GM18873 (cell line): ENCODE measurements around the gene ACAD11.
"Not testable (repeated sequence)": the region's sequence is repeated elsewhere in the genome, so short reads cannot be mapped to it uniquely, and the experiment has no call there.

Experiments used
- ATAC-seq: cut with Tn5 transposase; IDR thresholded peaks from one replicate; pipeline ENCODE4 v1.9.1; 2021; ENCODE audit warnings: mild to moderate bottlenecking, moderate library complexity, moderate number of reproducible peaks; ENCODE audit not compliant: unreplicated experiment, low FRiP score

The ACAD11 gene

GRCh38 chr3:132556508-132557159 is 103.0 kb downstream of the ACAD11 start:
- no peak for ATAC-seq

GRCh38 chr3:132556036-132556386 is 103.6 kb downstream of the ACAD11 start:
- ATAC-seq = not testable (repeated sequence)

- no peak for ATAC-seq
These were observed 104.1 kb downstream of the ACAD11 start for GRCh38 chr3:132555306-132556035.

GRCh38 chr3:132554437-132554836 is 105.2 kb downstream of the ACAD11 start:
- no peak for ATAC-seq

- no peak for ATAC-seq
These were observed 105.8 kb downstream of the ACAD11 start for GRCh38 chr3:132553826-132554225.

- ATAC-seq = no peak
These were observed 108.9 kb downstream of the ACAD11 start for GRCh38 chr3:132550579-132551305.

- peak; percentile 47 for ATAC-seq
These were observed 109.6 kb downstream of the ACAD11 start for GRCh38 chr3:132549890-132550578.

- ATAC-seq = no peak
These were observed 110.4 kb downstream of the ACAD11 start for GRCh38 chr3:132549169-132549568.

GRCh38 chr3:132545471-132545870 is 114.1 kb downstream of the ACAD11 start:
- no peak for ATAC-seq

GRCh38 chr3:132544130-132544529 is 115.5 kb downstream of the ACAD11 start:
- ATAC-seq = no peak

- no peak for ATAC-seq
These were observed 116.4 kb downstream of the ACAD11 start for GRCh38 chr3:132543011-132543739.

GRCh38 chr3:132542577-132542976 is 117.0 kb downstream of the ACAD11 start:
- no peak for ATAC-seq

- ATAC-seq = no peak
These were observed 119.9 kb downstream of the ACAD11 start for GRCh38 chr3:132539681-132540080.

- no peak for ATAC-seq
These were observed 121.5 kb downstream of the ACAD11 start for GRCh38 chr3:132538072-132538471.

- no peak for ATAC-seq
These were observed 122.3 kb downstream of the ACAD11 start for GRCh38 chr3:132537297-132537696.

- no peak for ATAC-seq
These were observed 123.0 kb downstream of the ACAD11 start for GRCh38 chr3:132536442-132537153.

GRCh38 chr3:132535575-132536441 is 123.8 kb downstream of the ACAD11 start:
- no peak for ATAC-seq

- ATAC-seq = no peak
These were observed 129.0 kb downstream of the ACAD11 start for GRCh38 chr3:132530624-132531023.

- ATAC-seq = no peak
These were observed 137.3 kb downstream of the ACAD11 start for GRCh38 chr3:132522353-132522752.
